GM19397 (cell line): ENCODE measurements around the gene AP3S2.
"Not testable (repeated sequence)": the region's sequence is repeated elsewhere in the genome, so short reads cannot be mapped to it uniquely, and the experiment has no call there.

ENCODE experiments used
- ATAC-seq: cut with Tn5 transposase; IDR thresholded peaks from one replicate; pipeline ENCODE4 v1.9.1; 2021; ENCODE audit warnings: mild to moderate bottlenecking, moderate library complexity; ENCODE audit not compliant: unreplicated experiment

AP3S2 gene

GRCh38 chr15:89802986-89803824 lies 90.6 kb downstream of the AP3S2 start:
- no peak for ATAC-seq

GRCh38 chr15:89802231-89802928 lies 91.4 kb downstream of the AP3S2 start:
- no peak for ATAC-seq

GRCh38 chr15:89801471-89802195 lies 92.2 kb downstream of the AP3S2 start:
- no peak for ATAC-seq

- no peak for ATAC-seq
These were observed 93.8 kb downstream of the AP3S2 start for GRCh38 chr15:89799918-89800498.

GRCh38 chr15:89799011-89799911 lies 94.5 kb downstream of the AP3S2 start:
- ATAC-seq = no peak

DNA sequence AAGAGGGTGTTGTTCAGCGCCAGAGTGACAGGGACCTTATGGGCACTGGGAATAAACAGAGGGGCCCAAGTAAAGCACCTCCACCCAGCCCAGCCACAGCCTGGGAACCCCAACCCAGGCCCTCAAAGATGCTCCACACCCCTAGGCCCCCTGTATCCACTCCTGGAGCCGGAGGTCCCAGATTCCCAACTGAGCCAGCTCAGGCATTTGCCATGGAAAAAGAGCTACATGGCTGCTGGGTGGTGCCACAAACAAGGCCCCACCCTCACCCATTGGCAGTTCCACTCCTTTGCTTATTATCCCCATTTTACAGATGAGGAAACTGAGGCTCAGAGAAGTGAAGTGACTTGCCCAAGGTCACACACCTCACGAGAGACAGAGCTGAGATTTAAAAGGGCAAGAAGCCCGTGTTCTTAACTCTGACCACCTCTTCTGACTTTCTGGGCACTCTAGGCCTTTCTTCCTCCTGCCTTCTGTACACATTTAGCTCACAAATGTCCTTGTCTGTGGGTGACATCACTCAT lies 96.1 kb downstream of the AP3S2 start:
- no peak for ATAC-seq

DNA sequence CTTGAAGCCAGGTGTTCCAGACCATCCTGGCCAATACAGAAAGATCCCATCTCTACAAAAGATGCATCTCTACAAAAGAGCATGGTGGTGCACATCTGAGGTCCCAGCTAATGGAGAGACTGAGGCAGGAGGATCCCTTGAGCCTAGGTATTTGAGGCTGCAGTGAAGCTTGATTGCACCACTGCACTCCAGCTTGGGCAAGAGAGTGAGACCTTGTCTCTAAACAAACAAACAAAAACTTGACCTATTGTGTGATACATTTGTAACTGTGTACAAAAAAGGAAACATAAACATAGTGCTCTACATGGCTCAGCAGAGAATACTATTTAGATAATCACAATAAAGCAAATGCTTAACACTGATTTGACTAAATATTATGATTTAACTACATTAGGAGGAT lies 97.8 kb downstream of the AP3S2 start:
- no peak for ATAC-seq

- ATAC-seq = no peak
These were observed 99.1 kb downstream of the AP3S2 start for GRCh38 chr15:89794627-89795241.

GRCh38 chr15:89792106-89792805 lies 101.5 kb downstream of the AP3S2 start:
- no peak for ATAC-seq

DNA sequence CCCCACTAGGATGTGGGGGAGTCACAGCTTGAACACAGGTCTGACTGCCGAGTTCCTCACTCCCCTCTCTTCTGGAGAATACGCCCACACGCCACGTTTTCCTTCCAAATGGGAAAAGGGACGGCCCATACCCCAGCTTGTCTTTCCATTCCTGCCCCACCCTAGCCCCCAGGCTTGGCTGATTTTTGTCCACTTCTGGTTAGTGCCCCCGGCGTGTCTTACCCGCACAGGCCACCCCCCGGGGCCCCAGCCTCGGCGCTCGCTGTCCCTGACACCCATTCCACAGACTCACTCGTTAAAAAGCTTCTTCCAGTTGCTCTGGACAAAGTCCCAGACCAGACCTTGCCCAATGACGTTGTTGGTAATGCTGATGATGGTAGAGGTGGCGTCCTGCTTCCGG lies 103.1 kb downstream of the AP3S2 start:
- ATAC-seq = no peak

DNA sequence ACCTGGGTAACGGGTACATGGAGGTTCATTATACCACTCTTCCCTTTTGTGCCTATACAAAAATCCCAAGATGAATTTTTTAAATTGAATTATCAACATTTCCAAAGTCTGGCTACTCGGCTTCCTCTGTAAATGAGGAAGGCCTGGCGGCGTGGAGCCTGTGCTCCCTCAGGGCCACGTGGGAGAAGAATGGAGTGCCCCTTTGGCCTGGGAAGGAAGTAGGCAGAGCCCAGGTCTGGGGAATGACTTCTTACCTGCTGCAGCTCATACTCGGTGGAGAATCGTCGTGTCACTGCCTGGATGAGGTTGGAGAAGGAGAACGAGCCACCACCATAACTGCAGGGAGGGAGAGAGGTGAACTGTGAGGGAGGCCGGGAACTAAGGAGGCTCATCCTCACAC lies 103.6 kb downstream of the AP3S2 start:
- no peak for ATAC-seq

DNA sequence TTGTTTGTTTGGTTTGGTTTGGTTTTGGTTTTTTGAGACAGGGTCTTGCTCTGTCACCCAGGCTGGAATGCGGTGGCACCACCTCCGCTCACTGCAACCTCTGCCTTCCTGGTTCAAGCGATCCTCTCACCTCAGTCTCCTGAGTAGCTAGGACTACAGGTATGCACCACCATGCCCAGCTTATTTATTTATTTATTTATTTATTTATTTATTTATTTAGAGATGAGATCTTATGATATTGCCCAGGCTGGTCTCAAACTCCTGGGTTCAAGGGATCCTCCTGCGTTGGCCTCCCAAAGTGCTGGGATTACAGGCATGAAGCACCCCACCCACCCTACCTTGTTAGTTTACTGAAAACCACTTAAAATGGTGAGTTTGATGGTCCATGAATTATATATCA lies 105.2 kb downstream of the AP3S2 start:
- not testable (repeated sequence) for ATAC-seq

DNA sequence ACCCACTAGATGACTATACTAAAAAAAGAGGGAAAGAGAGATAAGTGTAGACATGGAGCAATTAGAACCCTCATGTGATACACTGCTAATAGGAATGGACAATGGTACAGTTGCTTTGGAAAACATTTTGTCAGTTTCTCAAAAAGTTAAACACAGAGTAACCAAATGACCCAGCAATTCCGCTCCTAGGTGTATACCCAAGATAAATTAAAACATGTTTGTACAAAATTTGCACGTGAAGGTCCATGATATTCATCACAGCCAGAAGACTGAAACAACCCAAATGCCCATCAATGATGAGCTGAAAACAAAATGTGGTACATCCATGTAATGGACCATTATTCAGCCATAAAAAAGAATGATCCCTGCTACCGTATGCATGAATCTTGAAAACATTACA lies 105.8 kb downstream of the AP3S2 start:
- no peak for ATAC-seq

GRCh38 chr15:89785774-89786140 lies 108.0 kb downstream of the AP3S2 start:
- no peak for ATAC-seq

DNA sequence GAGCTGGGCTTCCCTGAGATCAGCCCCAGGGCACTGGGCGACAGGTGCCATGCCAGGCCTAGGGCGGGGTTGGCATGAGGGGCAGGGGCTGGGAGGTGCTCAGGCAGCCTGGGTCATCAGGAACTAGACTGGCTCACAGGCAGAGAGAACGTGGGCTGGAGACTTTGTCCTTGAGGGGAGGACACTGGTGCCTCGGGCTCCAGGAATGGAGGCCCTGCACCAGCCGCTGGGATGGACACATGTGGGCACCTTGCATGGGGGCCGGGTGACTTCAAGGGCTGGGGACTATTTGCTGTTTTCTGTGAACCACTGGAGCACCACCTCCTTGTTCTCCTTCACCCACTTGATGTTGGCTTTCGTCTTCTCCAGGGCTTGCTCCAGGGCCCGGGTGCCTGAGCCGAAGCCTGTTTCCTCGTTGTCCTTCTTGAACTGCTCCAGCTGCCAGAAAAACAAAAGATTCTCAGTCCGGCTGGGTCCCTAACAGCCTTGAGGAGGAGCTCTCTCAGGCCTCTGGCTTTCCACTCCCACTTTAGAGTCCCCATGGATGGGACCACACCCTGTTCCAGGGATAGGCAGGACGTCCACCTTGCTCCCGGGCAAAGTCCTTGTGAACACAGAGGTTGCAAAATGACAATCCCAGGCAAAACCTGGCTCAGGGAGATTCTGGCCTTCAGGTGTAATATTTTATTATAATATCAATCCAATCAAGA lies 108.6 kb downstream of the AP3S2 start:
- ATAC-seq = no peak

DNA sequence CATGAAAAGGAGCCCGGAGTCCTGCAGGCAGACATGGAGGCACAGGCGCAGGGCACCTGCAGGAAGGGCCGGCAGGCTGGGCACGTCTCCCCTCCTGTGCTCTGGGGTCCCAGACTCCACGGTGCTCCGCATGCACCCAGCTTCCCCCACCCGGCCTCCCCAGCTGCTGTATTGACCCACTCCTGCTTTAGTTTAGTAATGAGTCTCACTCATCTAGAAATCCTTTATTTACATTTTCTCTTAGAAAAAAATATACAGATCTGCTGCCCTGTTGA lies 109.2 kb downstream of the AP3S2 start:
- ATAC-seq = no peak

DNA sequence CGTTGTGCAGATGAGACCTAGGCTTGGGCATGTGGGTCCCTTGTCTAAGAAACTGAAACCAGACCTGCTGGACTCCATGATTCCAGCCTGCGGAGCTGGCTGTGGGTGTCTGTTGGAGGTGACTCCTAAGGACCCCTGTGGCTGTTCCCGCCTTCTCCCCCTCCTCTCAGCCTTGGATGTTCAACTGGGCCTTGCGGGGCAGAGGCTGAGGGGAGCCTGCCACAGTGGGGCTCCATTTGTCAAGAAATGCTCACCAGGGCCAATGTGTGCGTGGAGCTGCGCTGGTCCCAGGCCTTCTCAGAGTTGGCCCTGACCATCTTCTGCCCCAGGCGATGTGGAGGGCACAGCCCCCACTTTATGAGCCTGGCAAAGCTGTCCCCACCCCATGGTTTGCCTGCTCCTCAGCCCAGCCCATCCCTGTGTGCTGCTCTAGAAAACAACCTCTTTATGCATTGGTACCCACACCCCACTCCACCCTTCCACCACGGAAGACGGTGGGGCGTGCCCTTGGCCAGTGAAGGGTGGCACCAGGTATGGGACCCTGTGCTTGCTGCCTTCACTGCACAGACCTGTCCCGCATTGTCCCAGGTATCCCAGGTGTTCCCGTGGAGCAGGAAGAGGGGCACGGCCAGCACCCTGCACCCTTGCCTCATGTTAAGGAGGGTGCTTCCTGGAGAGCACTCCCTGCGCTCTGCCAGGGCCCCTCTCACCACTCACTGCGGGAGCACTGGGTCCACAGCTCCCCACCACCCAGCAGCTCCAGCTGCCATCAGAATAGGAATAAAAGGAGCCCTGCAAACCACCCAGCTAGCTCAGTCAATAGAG lies 109.7 kb downstream of the AP3S2 start:
- ATAC-seq = no peak
